ENCODE data around the gene TNFSF15.
A peak's percentile ranks its signal among the peaks of the same experiment; 100 is the strongest.

TNFSF15 gene

DNA sequence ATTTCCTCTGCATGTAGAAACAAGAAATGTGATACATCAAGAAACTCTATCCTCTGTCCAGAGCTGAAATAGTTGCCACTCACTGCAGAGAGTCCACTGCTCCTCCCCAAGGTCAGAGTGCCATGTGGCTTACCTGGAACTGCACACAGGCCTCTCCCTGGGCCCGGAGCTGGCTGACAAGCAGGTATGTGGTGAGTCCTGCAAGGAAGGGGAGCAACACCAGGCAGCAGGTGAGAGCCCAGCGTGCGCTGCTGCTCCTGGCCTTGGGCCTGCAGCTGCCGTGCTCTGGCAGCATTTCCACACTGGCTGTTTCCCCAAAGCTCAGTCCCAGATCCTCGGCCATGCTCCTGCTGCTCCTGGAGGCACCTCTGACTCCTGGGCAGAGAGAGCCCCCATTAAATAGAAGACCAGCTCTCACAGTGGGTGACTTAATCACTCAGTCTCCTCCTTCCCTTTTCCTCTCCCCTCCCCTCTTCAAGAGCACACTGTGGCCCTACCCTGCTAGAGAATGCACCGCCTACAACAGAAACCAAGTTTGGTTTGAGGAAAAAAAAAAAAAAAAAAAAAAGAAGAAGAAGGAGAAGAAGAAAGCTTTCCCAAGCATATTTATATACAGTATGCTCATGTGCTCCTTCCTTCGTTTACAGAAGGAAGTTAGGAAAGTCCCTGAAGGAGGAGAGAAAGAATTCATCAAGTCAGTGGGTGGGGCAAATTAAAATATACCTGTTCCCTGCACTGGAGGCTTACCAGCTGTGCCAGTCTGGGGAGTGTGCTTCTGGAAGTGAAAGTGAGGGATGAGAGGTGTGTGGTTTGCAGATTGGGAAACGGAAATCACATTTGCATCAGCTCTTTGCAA is at the start of gene TNFSF15:
Gene TNFSF15, minus strand, starts transcription at position 370 of the 856 bp plus-strand sequence. Its CDS starts 27 bp downstream, at position 343.
- peak; percentile 20 to 26 for DNase-seq

DNA sequence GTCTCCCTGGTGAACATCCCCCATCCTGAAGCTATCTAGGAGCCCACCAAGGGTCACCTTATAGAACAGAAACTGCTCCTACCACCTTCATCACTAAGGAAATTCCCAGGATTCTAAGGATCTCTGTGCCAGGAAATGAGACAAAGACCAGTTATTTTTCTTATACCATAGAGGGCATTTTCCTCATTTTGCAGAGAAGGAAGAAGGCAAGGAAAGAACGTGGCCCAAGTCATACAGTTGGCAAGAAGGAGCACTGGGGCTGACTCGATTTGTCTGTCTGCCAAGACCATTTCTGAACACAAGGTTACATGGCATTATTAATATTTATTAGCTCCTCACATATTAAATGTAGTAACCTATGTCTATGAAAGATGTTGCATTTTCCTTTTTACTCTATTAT is 49.6 kb upstream of the TNFSF15 start:
- DNase-seq: no peak

- DNase-seq: no peak
Measured at GRCh38 chr9:114854736-114855355, 49.0 kb upstream of the TNFSF15 start.

GRCh38 chr9:114853071-114853855 is 47.4 kb upstream of the TNFSF15 start:
- DNase-seq: no peak

- peak; percentile 71 to 80 for DNase-seq
Measured at GRCh38 chr9:114852050-114852594, 46.3 kb upstream of the TNFSF15 start.

- peak; percentile 93 to 94 for DNase-seq
Measured at GRCh38 chr9:114851306-114851705, 45.5 kb upstream of the TNFSF15 start.

DNA sequence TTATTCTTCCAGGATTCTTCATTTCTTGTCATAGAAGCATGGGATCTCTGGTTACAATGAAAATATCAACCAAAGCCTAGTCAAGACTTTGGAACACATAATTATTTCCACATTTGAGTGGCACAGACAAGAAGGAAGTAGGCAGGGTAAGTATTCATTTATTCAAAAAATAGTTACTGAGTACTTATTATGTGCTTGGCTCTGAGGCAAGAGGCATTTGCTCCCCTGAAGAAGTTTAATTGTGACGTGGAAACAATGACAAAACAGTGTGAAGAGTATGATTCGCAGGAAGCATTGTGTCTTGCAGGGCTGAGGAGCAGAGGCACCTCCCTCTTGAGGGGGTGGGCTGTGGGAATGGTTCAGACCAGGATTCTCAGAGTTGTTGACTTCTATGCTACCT is 45.0 kb upstream of the TNFSF15 start:
- DNase-seq: peak; percentile 55 to 64

DNA sequence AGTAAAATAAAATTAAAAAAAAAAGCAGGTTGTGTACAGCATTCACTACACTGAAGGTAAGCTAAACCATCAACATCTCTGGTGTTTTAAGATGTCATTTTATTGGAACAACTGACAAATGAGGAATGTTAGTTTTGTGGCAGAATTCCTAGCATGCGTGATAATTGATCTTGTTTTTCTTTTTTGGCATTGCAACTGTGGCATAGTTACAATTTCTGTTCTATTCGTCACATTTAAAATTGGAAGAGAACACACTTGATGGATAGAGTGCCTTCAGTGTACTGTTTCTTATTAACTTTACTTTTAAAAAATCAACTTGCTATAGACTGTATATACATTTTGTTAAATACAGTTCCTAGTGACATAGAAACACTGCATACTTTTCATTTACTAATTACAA is 43.6 kb upstream of the TNFSF15 start:
- no peak for DNase-seq

- DNase-seq: no peak
Measured at GRCh38 chr9:114847492-114848417, 41.9 kb upstream of the TNFSF15 start.

- DNase-seq: no peak
Measured at GRCh38 chr9:114845373-114845772, 39.5 kb upstream of the TNFSF15 start.

DNA sequence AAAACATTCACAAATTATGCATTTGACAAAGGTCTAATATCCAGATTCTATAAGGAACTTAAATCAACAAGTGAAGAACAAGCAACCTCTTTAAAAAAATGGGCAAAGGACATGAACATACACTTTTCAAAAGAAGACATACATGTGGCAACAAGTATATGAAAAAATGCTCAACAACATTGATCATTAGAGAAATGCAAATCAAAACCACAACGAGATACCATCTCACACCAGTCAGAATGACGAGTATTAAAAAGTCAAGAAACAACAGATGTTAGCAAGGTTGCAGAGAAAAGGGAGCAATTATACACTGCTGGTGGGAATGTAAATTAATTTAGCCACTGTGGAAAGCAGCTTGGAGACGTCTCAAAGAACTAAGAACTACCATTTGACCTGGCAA is 38.9 kb upstream of the TNFSF15 start:
- no peak for DNase-seq

DNA sequence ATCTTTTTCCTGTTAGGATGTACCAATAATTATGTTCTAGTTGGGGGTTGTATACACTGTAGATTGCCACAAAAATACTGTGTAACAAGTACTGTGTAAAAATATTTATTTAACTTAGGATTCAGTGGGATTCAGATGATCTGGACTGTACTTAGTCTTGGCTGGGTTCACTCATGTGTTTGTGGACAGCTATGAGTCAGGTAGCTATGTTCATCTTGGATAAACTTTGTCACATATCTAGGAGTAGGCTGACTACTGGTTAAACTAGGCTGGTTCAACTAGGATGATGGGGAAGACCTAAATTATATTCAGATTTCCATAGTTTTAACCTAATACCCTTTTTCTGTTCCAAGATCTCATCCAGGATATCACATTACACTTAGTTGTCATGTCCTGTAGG is 32.1 kb upstream of the TNFSF15 start:
- no peak for DNase-seq

GRCh38 chr9:114836769-114837168 is 30.9 kb upstream of the TNFSF15 start:
- no peak for DNase-seq

DNA sequence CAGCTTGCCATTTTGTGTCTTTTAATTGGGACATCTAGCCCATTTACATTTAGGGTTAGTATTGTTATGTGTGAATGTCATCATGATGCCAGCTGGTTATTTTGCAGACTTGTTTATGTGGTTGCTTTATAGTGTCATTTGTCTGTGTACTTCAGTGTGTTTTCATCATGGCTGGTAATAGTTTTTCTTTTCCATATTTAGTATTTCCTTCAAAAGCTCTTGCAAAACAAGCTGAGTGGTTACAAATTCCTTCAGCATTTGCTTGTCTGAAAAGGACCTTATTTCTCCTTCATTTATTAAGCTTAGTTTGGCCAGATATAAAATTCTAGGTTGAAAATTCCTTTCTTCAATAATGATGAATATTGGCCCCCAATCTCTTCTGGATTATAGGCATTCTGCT is 28.5 kb upstream of the TNFSF15 start:
- DNase-seq: no peak

DNA sequence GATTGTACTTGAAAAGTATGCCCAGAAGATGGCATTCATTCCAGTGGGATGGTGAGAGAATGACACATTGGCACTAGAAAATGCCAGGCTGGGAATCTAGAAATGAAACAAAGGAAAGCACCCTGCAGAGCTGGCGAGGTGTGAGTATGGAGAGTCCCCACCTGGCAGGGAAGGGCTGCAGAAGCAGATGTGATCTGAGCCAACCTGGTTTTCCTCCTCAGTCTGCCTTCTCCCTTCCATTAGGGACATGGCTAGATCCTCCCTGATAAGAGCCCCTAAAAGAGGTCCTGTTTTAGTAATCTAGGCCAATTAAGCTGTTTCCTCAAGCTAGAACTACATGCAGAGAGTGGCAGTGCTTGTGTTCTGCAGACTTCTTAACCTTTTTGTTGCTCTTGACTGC is 24.7 kb upstream of the TNFSF15 start:
- no peak for DNase-seq

- DNase-seq: no peak
Measured at GRCh38 chr9:114829574-114830440, 24.0 kb upstream of the TNFSF15 start.

- no peak for DNase-seq
Measured at GRCh38 chr9:114828303-114828650, 22.4 kb upstream of the TNFSF15 start.

DNA sequence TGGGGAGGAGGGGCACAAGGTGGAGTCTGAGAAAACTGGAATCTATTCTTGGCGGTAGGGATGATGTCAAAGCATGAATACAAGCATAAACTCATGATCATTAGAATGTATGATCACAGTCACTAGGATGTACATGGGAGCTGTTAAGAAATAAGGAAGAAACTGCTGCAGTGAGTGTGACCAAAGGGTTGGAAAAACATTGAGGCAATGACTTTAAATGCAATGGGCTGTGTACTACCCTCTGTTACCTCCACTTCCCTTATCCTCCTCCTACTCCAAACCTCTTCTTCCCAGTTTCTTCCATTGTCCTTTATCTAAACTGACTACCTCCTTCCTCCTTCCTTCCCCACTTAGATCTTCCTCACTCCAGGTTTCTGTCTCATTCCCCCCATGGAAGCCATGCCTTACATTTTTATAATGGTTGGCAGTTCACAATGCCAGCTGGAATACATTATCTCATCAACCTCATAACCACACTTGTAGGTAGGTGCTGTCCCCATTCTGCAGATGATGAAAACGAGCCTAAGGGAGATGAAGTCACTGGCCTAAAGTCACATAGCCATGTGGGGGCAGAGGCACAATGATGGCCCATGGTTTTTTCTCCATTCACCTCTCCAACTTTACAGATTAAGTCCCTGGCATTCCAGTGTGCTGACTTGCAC is 21.9 kb upstream of the TNFSF15 start:
- no peak for DNase-seq

- DNase-seq: no peak
Measured at GRCh38 chr9:114826431-114826830, 20.6 kb upstream of the TNFSF15 start.

GRCh38 chr9:114825126-114825795 is 19.4 kb upstream of the TNFSF15 start:
- DNase-seq: no peak
